GM12892 (cell line): ENCODE results near the gene OR51B6.

Experiments
- POLR2A ChIP-seq: IDR thresholded peaks from 2 replicates; pipeline ENCODE4 v1.6.1; 2011; ENCODE audit warnings: low read depth, low read length, control low read depth
- POLR2AphosphoS5 ChIP-seq: IDR thresholded peaks from 2 replicates; pipeline ENCODE4 v1.6.1; 2011; ENCODE audit warnings: low read depth, low read length, control low read depth

- TF ChIP-seq POLR2A (no peak), POLR2AphosphoS5 (no peak)
Measured at GRCh38 chr11:5364214-5364613, 12.9 kb downstream of the OR51B6 start.
